ENCODE results near the gene HLA-DRA. TPM values are rescaled to one million over a fixed set of nuclear protein-coding genes. Genes with fewer than 3 reads are reported as not detected.

Gene HLA-DRA
- total and polyA plus RNA-seq, 9 of the 15 experiments (the other 6 are each of a cell fraction or from before 2014, with no cell fraction given): 0.18 to 1.8 (median 0.41) TPM; not detected in 4

DNA sequence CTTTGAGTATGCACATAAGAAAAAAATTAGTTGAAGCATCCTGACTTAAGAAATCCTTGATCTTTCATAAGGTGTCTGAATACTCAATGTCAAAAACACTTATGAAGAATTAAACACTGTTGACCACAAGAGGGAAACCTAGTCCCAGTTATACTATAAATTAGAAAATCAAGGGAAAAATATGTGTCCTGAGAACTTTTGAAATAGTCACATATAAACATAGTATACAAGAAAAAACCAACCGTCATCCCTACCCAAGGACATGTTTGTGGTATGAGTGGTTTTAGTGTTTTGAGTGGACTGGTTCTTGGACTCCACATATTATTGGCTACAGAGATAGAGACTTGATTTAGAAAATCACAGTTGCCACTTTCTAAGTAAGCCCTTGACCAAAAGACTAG, 7.6 kb upstream of the HLA-DRA start (continued):
- TF ChIP-seq, protein P1, sequence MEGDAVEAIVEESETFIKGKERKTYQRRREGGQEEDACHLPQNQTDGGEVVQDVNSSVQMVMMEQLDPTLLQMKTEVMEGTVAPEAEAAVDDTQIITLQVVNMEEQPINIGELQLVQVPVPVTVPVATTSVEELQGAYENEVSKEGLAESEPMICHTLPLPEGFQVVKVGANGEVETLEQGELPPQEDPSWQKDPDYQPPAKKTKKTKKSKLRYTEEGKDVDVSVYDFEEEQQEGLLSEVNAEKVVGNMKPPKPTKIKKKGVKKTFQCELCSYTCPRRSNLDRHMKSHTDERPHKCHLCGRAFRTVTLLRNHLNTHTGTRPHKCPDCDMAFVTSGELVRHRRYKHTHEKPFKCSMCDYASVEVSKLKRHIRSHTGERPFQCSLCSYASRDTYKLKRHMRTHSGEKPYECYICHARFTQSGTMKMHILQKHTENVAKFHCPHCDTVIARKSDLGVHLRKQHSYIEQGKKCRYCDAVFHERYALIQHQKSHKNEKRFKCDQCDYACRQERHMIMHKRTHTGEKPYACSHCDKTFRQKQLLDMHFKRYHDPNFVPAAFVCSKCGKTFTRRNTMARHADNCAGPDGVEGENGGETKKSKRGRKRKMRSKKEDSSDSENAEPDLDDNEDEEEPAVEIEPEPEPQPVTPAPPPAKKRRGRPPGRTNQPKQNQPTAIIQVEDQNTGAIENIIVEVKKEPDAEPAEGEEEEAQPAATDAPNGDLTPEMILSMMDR (IDR thresholded peaks at IDR 0.05 in 2 of 3, conservative IDR thresholded peaks at IDR 0.05 in 1 of 3; ENCODE audit: insufficient read depth in 2 of 3, low read depth in 1 of 3, low read length in 3 of 3): peak in 2 of 3 experiments; percentile 30 to 72; a peak in 3 of 6 replicates
- TF ChIP-seq RAD21 (CRISPR knock-in tag; conservative IDR thresholded peaks at IDR 0.05 in 1 of 2, IDR thresholded peaks at IDR 0.05 in 1 of 2) (peak; percentile 81 to 82), SMC3 (conservative IDR thresholded peaks at IDR 0.05; ENCODE audit: insufficient read depth, low read depth, low read length) (0 out of 2 replicates have a peak, but pooled peaks have one; percentile 29), CTBP1 (IDR thresholded peaks at IDR 0.05; ENCODE audit: borderline replicate concordance) (no peak)
- TF ChIP-seq, protein P2, sequence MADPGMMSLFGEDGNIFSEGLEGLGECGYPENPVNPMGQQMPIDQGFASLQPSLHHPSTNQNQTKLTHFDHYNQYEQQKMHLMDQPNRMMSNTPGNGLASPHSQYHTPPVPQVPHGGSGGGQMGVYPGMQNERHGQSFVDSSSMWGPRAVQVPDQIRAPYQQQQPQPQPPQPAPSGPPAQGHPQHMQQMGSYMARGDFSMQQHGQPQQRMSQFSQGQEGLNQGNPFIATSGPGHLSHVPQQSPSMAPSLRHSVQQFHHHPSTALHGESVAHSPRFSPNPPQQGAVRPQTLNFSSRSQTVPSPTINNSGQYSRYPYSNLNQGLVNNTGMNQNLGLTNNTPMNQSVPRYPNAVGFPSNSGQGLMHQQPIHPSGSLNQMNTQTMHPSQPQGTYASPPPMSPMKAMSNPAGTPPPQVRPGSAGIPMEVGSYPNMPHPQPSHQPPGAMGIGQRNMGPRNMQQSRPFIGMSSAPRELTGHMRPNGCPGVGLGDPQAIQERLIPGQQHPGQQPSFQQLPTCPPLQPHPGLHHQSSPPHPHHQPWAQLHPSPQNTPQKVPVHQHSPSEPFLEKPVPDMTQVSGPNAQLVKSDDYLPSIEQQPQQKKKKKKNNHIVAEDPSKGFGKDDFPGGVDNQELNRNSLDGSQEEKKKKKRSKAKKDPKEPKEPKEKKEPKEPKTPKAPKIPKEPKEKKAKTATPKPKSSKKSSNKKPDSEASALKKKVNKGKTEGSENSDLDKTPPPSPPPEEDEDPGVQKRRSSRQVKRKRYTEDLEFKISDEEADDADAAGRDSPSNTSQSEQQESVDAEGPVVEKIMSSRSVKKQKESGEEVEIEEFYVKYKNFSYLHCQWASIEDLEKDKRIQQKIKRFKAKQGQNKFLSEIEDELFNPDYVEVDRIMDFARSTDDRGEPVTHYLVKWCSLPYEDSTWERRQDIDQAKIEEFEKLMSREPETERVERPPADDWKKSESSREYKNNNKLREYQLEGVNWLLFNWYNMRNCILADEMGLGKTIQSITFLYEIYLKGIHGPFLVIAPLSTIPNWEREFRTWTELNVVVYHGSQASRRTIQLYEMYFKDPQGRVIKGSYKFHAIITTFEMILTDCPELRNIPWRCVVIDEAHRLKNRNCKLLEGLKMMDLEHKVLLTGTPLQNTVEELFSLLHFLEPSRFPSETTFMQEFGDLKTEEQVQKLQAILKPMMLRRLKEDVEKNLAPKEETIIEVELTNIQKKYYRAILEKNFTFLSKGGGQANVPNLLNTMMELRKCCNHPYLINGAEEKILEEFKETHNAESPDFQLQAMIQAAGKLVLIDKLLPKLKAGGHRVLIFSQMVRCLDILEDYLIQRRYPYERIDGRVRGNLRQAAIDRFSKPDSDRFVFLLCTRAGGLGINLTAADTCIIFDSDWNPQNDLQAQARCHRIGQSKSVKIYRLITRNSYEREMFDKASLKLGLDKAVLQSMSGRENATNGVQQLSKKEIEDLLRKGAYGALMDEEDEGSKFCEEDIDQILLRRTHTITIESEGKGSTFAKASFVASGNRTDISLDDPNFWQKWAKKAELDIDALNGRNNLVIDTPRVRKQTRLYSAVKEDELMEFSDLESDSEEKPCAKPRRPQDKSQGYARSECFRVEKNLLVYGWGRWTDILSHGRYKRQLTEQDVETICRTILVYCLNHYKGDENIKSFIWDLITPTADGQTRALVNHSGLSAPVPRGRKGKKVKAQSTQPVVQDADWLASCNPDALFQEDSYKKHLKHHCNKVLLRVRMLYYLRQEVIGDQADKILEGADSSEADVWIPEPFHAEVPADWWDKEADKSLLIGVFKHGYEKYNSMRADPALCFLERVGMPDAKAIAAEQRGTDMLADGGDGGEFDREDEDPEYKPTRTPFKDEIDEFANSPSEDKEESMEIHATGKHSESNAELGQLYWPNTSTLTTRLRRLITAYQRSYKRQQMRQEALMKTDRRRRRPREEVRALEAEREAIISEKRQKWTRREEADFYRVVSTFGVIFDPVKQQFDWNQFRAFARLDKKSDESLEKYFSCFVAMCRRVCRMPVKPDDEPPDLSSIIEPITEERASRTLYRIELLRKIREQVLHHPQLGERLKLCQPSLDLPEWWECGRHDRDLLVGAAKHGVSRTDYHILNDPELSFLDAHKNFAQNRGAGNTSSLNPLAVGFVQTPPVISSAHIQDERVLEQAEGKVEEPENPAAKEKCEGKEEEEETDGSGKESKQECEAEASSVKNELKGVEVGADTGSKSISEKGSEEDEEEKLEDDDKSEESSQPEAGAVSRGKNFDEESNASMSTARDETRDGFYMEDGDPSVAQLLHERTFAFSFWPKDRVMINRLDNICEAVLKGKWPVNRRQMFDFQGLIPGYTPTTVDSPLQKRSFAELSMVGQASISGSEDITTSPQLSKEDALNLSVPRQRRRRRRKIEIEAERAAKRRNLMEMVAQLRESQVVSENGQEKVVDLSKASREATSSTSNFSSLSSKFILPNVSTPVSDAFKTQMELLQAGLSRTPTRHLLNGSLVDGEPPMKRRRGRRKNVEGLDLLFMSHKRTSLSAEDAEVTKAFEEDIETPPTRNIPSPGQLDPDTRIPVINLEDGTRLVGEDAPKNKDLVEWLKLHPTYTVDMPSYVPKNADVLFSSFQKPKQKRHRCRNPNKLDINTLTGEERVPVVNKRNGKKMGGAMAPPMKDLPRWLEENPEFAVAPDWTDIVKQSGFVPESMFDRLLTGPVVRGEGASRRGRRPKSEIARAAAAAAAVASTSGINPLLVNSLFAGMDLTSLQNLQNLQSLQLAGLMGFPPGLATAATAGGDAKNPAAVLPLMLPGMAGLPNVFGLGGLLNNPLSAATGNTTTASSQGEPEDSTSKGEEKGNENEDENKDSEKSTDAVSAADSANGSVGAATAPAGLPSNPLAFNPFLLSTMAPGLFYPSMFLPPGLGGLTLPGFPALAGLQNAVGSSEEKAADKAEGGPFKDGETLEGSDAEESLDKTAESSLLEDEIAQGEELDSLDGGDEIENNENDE (IDR thresholded peaks at IDR 0.05; ENCODE audit: low read depth, low read length): no peak
